CD4-positive, alpha-beta T cell treated with Interleukin-17A for 1 hour (primary cell): Measurements from ENCODE around the gene USP51.
"Not testable (repeated sequence)": the region's sequence is repeated elsewhere in the genome, so short reads cannot be mapped to it uniquely, and the experiment has no call there.

Experiments used
- DNase-seq: peaks from one replicate; pipeline ENCODE4 v3.0.0-alpha.2; 2020

Gene USP51

GRCh38 chrX:55489314-55490009 lies at the start of gene USP51:
Gene USP51, minus strand, starts transcription at chrX:55489848. Its CDS starts 909 bp downstream, at chrX:55488939.
- DNase-seq, result peak; percentile 13

DNA sequence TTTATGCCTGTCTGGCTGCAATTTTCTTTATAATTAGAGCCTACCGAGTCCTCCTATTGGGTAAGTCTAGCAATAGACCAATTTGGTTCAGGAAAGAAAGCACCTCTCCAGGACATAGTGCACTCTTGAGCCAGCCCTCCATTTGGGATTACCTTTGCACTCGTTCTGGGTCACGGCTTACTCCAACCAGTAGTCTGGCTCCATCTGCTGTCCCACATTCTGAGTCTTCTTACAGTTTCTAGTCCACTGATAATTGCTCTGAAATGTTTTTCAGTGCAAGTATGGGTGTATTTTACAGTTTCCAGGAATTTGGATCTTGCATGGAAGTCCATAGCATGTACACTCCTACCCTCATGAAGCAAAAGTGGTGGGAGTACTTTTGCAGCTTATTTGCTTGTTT lies 34.8 kb upstream of the USP51 start:
- no peak for DNase-seq

- DNase-seq, result no peak
Measured at GRCh38 chrX:55523356-55523755, 33.7 kb upstream of the USP51 start.

DNA sequence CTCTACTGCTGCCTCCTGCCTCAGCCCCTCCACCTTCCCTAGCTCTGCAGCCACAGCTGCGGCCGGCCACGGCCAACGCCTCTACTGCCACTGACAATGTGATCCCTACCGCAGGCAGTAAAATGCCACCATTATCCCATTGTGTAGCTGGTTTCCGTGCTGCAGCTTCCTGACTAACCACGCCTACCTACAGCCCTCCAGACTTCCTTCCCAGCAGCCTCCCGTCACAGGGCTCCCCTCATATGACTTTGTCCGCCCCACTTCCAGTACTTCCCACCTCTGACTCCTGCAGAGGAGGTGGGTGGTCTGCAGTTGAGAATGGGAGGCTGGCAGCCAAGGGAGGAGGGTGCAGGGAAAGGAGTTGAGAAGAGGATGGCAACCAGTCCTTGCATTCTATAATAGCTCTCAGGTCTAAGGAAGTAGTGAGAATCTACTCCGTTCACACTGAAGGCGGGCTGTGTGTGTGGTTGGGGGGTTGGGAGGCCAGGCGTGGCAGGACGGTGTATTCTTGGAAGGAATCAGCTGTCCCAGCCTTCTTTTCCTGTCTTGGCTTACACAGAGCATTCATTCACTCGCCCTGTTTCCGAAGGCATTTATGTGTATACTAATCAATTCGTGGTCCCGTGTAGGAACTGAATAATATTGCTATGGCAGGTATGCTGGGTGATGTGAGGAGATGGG lies 33.1 kb upstream of the USP51 start:
- DNase-seq, result no peak

DNA sequence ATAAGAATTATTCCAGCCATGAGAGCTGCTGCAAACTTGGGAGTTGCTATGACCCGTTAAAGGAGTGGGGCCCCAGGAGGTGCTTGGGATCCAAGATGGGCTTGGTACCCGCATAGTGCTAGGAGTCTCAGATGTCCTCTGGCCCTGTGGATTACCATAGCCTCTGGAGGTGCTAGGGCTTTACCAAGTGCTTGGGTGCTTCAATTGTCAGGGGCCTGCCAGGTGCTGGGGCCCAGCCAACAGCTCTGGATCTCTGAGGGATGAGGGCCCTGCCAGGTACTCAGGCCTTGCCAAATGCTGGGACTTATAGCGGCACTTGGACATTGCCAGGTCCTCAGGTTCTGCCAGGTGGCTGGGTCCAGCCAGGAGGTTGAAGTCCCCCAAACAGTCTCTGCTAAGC lies 32.0 kb upstream of the USP51 start:
- DNase-seq, result no peak

DNA sequence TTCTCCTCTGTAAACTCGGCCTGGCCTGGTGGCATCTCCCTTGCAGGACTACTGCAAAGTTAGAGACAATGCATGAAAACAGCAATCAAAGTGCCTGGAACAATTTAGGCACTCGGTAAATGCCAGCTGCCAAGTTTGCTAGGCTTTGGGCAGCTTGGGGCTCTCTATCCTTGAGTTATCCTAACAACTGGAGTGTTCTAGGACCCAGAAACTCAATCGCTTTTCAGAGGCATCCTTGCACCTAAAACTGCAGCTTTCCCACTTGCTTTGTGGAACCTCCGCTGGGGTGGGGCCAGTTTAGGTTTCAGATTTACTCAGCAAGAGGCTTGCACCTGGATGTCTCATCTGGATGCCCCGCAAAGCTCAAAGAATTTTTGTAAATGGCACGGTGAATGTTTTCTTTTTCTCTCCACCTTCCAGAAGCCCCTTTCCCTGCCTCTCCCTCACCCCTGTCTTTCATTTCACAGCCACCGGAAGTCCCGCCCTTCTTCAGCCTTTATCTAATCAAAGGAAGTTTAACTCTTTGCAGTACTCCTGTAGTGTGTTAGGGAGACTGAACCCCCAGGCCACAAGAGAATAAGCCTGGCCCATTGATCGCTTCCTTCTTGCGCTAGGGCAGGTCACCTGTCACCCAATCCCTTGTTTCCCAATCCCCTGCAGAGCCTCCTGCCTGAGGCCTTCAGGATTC lies 27.3 kb upstream of the USP51 start:
- not testable (repeated sequence) for DNase-seq

GRCh38 chrX:55513045-55513737 lies 23.5 kb upstream of the USP51 start:
- DNase-seq, result not testable (repeated sequence)

DNA sequence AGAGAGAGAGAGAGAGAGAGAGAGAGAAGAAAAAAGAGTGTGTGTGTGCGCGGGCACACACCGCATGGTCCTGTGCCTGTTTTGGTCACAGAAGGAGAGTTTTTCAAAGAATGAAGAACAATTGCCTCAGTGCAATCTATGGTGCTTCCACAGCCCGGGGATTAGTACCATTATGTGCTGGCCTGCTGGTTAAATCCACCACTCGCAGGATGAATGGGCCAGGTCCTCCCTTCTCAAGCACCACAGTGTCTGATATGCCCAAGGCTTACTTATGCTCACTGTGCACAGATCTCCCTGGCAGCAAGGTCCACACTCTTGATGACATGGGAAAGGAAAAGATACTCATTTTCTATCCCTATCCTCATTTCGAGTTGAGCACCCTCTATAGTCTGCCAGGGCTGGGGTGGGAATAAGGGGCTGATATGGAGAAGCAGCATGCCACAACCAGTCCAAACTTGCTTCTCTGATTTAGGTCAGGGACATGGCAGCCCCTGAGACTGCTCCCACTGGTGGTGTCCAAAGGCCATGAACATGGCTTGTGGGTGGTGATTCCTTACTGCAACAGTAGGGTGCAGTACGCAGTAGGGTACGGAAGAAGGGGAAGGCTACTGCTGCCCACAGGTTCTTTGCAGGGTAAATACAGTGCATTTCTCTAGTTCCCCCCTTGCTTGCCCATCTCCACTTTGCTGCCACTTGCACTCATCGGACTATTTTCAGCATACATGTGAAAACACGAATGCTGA lies 18.9 kb upstream of the USP51 start:
- DNase-seq, result not testable (repeated sequence)

DNA sequence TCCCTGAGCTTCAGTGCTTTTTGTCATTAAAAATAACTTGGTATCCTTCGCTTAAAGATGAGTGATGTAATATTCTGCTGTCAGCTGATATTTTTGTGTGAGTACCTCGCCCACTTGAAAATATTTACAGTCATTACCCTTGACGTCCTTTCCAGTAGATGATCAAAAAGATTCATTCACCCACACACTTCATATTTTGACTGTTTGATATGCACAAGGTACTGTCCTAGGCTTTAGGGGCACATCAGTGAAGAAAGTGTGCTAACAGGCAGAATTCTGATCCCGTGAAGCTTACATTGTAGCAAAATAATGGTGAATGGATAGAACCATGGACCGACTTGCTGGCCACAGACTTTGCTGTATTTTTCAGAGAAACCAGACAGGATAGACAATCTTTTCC lies 18.1 kb upstream of the USP51 start:
- not testable (repeated sequence) for DNase-seq

DNA sequence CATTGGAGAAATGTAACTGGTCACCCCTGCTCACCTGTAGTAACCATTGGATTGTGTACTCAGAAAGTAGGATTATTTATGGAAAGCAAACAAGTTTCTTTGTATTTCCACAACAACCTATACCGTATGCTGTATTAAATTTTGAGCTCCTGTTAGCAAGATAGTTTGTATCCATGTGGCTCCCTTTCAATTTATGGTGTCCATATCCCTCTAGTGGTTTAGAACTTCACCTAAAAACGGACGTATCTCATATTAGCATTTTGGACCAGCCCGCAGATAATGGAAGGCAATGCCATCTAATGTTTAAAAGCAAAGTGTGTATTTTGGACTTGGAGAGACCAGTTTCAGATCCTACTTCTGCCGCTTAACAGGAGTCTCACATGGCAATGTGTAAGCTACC lies 17.4 kb upstream of the USP51 start:
- DNase-seq, result not testable (repeated sequence)

DNA sequence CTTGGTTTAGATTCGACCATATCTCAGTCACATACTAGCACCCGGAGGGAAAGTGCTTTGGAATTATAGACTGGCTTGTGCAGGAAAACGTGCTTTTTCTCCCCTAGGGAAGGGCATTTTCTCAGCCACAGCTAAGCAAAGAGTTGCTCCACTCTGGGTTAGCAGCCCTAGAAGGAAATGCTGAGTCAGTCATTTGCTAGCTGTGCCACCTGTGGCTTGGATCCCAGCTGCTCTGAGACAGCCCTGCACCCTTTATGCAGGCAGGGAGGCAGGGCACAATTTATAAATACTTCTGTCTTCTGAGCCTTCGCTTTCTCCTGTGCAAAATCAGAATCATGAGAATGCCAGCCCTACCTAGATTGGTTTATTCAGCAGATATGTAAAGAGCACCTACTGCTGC lies 1.3 kb upstream of the USP51 start:
- DNase-seq, result no peak

DNA sequence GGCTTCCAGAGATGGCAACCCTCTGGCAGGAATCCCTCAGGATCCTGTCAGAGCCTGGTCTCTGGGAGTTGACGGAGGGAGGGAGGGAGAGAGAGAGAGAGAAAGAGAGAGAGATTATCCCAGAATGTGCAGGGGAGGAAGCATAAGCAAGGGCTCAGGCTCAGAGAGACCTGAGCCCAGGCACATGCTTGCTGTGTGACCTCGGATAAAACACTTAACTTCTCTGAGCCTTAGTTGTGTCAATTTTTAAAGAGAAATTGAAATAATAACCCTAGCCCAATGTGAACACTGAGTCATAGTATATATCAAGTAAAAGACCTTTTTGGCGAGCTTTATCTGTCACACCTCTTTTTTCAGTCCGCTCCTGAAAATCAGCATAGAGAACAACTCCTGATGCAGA lies 473 bp upstream of the USP51 start:
- no peak for DNase-seq

DNA sequence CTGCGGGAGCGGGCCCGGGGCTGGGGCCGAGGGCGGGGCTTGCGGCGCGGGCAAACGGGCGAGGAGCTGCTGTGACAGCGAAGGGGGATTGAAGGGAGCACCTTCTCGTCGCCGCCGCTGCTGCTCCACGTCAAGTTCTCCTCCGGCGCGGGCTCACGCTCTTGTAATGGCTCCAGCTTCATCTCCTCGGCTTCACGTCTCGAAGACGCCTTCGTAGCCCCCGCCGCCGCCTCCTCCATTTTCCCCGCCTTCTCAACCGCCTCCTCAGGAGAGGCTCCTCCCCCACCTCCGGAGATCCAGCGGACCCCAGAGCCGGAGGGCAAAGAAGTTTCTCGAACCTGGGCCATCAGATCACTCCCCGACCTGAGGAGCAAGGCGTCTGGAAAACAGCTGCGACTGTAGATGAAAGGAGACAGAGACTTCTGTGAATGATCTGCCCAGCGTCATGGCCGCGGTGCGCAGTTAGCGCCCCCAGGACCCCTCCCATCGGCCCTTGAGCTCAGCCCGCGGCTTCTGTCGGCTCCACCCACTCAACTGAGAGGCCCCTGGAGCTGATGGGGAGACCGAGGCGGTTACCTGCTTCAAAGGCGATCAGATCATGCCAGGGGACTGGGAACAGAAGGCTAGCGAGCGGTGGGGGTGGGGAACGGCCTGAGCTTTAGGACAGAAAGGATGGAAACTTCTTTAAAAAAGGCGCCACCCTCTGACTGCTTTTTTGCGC lies 895 bp downstream of the USP51 start:
- DNase-seq, result peak; percentile 69

GRCh38 chrX:55488006-55488592 lies 1.5 kb downstream of the USP51 start:
- no peak for DNase-seq

DNA sequence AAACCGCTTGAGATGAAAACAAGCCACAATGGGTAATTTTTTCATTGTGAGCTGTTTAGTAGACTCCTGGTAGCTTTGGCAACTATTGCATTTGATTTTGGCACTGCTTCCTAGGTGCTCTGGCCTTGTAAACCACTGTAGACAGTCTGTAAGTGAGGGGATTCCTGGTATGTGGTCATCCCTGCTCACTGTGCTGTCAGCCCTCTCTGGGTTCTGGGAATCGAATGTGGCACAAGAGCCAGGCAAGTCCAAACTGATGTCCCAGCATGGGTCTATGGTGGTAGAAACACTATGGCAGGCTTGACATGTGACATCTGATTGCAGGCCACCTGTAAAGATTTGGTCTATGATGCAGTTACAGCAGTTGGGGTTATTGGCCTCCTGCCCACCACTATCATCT lies 2.5 kb downstream of the USP51 start:
- DNase-seq, result no peak

DNA sequence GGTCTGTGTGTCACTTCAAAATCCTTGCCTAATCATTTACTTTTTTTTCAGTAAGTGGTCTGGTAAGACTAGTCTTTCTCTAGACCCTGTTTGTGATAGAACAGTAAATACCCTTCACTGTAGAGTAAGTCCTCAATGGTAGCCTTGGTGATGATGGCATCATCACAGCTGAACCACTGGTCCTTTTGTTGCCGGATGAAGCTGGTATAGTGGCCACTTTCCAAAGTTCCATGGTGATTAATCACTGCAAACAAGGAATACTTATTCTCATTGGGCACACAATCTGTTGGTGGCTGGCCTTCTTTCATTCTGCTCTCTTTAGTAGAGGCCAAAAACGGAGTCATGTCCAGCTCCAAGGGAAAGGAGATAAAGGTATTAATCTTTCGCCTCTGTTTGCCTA lies 2.9 kb downstream of the USP51 start:
- DNase-seq, result no peak

DNA sequence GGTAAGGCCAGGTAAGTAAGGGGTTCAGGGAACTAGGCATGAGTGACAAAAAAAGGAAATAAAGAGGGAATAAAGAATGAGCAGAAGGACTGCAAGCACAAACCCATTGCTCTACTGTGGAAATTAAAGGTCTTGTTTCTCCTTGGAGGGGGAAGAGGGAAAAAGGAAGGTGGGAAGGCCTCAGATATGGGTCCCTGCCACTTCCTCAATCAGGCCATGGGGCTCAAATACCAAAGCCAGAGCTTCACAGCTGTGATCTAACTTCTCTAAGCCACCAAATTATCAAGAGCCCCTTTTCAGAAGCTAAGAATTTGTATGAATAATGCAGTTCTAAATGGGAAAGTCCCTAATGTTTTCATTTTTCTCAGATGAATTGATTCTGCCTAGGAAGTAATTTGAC lies 4.7 kb downstream of the USP51 start:
- DNase-seq, result no peak

- no peak for DNase-seq
Measured at GRCh38 chrX:55480390-55481062, 9.1 kb downstream of the USP51 start.

GRCh38 chrX:55479956-55480355 lies 9.7 kb downstream of the USP51 start:
- DNase-seq, result not testable (repeated sequence)

DNA sequence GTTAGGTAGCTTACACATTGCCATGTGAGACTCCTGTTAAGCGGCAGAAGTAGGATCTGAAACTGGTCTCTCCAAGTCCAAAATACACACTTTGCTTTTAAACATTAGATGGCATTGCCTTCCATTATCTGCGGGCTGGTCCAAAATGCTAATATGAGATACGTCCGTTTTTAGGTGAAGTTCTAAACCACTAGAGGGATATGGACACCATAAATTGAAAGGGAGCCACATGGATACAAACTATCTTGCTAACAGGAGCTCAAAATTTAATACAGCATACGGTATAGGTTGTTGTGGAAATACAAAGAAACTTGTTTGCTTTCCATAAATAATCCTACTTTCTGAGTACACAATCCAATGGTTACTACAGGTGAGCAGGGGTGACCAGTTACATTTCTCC lies 23.9 kb downstream of the USP51 start:
- not testable (repeated sequence) for DNase-seq

- not testable (repeated sequence) for DNase-seq
Measured at GRCh38 chrX:55465108-55465507, 24.5 kb downstream of the USP51 start.
